Loucy (cell line): ENCODE results near the gene COL12A1.

Experiments
- H2AFZ ChIP-seq: fragments of 200-600 bp; sonication (generic); 2 replicates; pipeline ENCODE4 v1.6.0; 2016; ENCODE audit warnings: antibody characterized with exemption, mild to moderate bottlenecking, low read length, moderate library complexity
- H3F3A ChIP-seq: fragments of 200-600 bp; 2 replicates; pipeline ENCODE4 v1.6.0; 2016; ENCODE audit warnings: antibody characterized with exemption, low read depth, mild to moderate bottlenecking
- H3K27me3 ChIP-seq: fragments of 200-600 bp; sonication (generic); 2 replicates; pipeline ENCODE4 v1.6.1; 2014; ENCODE audit warnings: low read length, mild to moderate bottlenecking; ENCODE audit not compliant: insufficient read depth, poor library complexity, severe bottlenecking
- H3K36me3 ChIP-seq: fragments of 200-600 bp; sonication (generic); 2 replicates; pipeline ENCODE4 v1.6.1; 2016; ENCODE audit warnings: low read length; ENCODE audit not compliant: insufficient read depth
- H3K4me1 ChIP-seq: fragments of 200-600 bp; sonication (generic); 2 replicates; pipeline ENCODE4 v1.5.1; 2014; ENCODE audit warnings: low read length, mild to moderate bottlenecking; ENCODE audit not compliant: insufficient read depth, poor library complexity, severe bottlenecking
- H3K4me2 ChIP-seq: fragments of 200-600 bp; sonication (generic); 2 replicates; pipeline ENCODE4 v1.6.0; 2014; ENCODE audit warnings: antibody characterized with exemption, low read length, low read depth, mild to moderate bottlenecking; ENCODE audit not compliant: poor library complexity, severe bottlenecking
- H3K4me3 ChIP-seq: fragments of 200-600 bp; sonication (generic); 2 replicates; pipeline ENCODE4 v1.5.1; 2014; ENCODE audit warnings: low read length, mild to moderate bottlenecking, mixed read lengths; ENCODE audit not compliant: poor library complexity, severe bottlenecking
- H3K79me2 ChIP-seq: fragments of 200-600 bp; sonication (generic); 2 replicates; pipeline ENCODE4 v1.6.1; 2014; ENCODE audit warnings: low read length; ENCODE audit not compliant: insufficient read depth
- H3K9ac ChIP-seq: fragments of 200-600 bp; sonication (generic); 2 replicates; pipeline ENCODE4 v1.6.0; 2014; ENCODE audit warnings: mild to moderate bottlenecking, low read depth, low read length, moderate library complexity; ENCODE audit not compliant: poor library complexity, severe bottlenecking
- H3K9me2 ChIP-seq: fragments of 200-600 bp; sonication (generic); replicated peaks from 2 replicates; pipeline ENCODE4 v1.6.1; 2016; ENCODE audit warnings: low read depth, low read length, mixed read lengths
- H3K9me3 ChIP-seq: fragments of 200-600 bp; sonication (generic); 2 replicates; pipeline ENCODE4 v1.6.1; 2014; ENCODE audit warnings: mild to moderate bottlenecking, antibody characterized with exemption, low read length, low read depth; ENCODE audit not compliant: insufficient read depth
- H4K20me1 ChIP-seq: fragments of 200-600 bp; sonication (generic); 2 replicates; pipeline ENCODE4 v1.6.0; 2014; ENCODE audit warnings: antibody characterized with exemption, low read length, mild to moderate bottlenecking; ENCODE audit not compliant: insufficient read depth, poor library complexity, severe bottlenecking
- CTCF ChIP-seq: fragments of 200-600 bp; sonication (generic); conservative IDR thresholded peaks from 2 replicates; pipeline ENCODE4 v1.5.1; 2014; ENCODE audit warnings: mild to moderate bottlenecking, antibody characterized with exemption, low read length
- EZH2phosphoT487 ChIP-seq: fragments of 200-600 bp; IDR thresholded peaks from 2 replicates; pipeline ENCODE4 v1.6.1; 2018; ENCODE audit warnings: antibody characterized with exemption, mild to moderate bottlenecking, moderate library complexity, borderline replicate concordance

The COL12A1 gene

GRCh38 chr6:75101896-75102295 is 104.0 kb downstream of the COL12A1 start:
- Histone ChIP-seq H4K20me1 (no peaks in the 10 kb centered on the region), H3K9me2 (no peaks in the 10 kb centered on the region), H3K27me3 (no peaks in the 10 kb centered on the region), H3K4me1 (no peaks in the 10 kb centered on the region), H2AFZ (no peak overlapping the region), H3F3A (no peaks in the 10 kb centered on the region), H3K9me3 (no peaks in the 10 kb centered on the region), H3K4me2 (no peak overlapping the region), H3K36me3 (no peaks in the 10 kb centered on the region), H3K4me3 (no peak overlapping the region), H3K79me2 (no peaks in the 10 kb centered on the region), H3K9ac (no peak overlapping the region)
- TF ChIP-seq EZH2phosphoT487 = no peak
- TF ChIP-seq CTCF = no peak

- H4K20me1 ChIP-seq = no peaks in the 10 kb centered on the region
- no peaks in the 10 kb centered on the region for H3K79me2 ChIP-seq
- no peaks in the 10 kb centered on the region for H3K4me1 ChIP-seq
- H3K4me2 ChIP-seq = no peak overlapping the region
- no peak for TF ChIP-seq EZH2phosphoT487
- TF ChIP-seq CTCF = no peak
- no peaks in the 10 kb centered on the region for H3F3A ChIP-seq
- no peak overlapping the region for H3K9ac ChIP-seq
- H3K9me3 ChIP-seq = peaks cover 5% of the 10 kb centered on the region; the same call in 1 of the 2 replicates
- no peaks in the 10 kb centered on the region for H3K36me3 ChIP-seq
- no peak overlapping the region for H3K4me3 ChIP-seq
- H2AFZ ChIP-seq = no peak overlapping the region
- H3K27me3 ChIP-seq = no peaks in the 10 kb centered on the region
- H3K9me2 ChIP-seq = no peaks in the 10 kb centered on the region
Measured at GRCh38 chr6:75098709-75099108, 107.1 kb downstream of the COL12A1 start.

GRCh38 chr6:75096966-75097365 is 108.9 kb downstream of the COL12A1 start:
- H2AFZ ChIP-seq = no peak overlapping the region

More at GRCh38 chr6:75096966-75097365, 108.9 kb downstream of the COL12A1 start:
- H3F3A ChIP-seq = no peaks in the 10 kb centered on the region
- H3K36me3 ChIP-seq = no peaks in the 10 kb centered on the region
- H3K79me2 ChIP-seq = no peaks in the 10 kb centered on the region
- no peaks in the 10 kb centered on the region for H4K20me1 ChIP-seq
- TF ChIP-seq CTCF (no peak), EZH2phosphoT487 (no peak)
- no peak overlapping the region for H3K4me2 ChIP-seq
- no peaks in the 10 kb centered on the region for H3K4me1 ChIP-seq
- no peaks in the 10 kb centered on the region for H3K9me2 ChIP-seq
- H3K9me3 ChIP-seq = peaks cover 5% of the 10 kb centered on the region; the same call in 1 of the 2 replicates
- no peak overlapping the region for H3K4me3 ChIP-seq
- no peaks in the 10 kb centered on the region for H3K27me3 ChIP-seq
- no peak overlapping the region for H3K9ac ChIP-seq
